Aorta (tissue), 5 donors: ENCODE measurements around the gene NEO1. TPM values are rescaled to one million over a fixed set of nuclear protein-coding genes. Genes with fewer than 3 reads are reported as not detected.
"Not testable (repeated sequence)": the region's sequence is repeated elsewhere in the genome, so short reads cannot be mapped to it uniquely, and the experiment has no call there.

Source experiments
- ATAC-seq: fragments of 200-7000 bp; cut with Tn5 transposase; one replicate; pipeline ENCODE4 v1.9.1; 2022; ENCODE audit warnings: moderate library complexity; ENCODE audit not compliant: low FRiP score
- DNase-seq, 2 donors: peaks; one replicate each; pipeline ENCODE4 v3.0.0-alpha.2; 2020
- H3K27ac ChIP-seq, 2 donors: one replicate each; pipeline ENCODE4 v1.5.1; 2013; ENCODE audit warnings: low read length in 2 of 2, mild to moderate bottlenecking in 2 of 2, moderate library complexity in 2 of 2, control low read depth in 1 of 2, inconsistent platforms in 1 of 2, low read depth in 1 of 2
- H3K27me3 ChIP-seq, 2 donors: one replicate each; pipeline ENCODE4 v1.6.1; 2013; ENCODE audit warnings: control low read depth in 1 of 2, low read length in 1 of 2, mild to moderate bottlenecking in 1 of 2, moderate library complexity in 1 of 2; ENCODE audit not compliant: insufficient read depth in 2 of 2, control insufficient read depth in 1 of 2
- H3K36me3 ChIP-seq, 2 donors: one replicate each; pipeline ENCODE4 v1.6.1; 2013; ENCODE audit warnings: control low read depth in 1 of 2, low read length in 1 of 2, mild to moderate bottlenecking in 1 of 2; ENCODE audit not compliant: insufficient read depth in 2 of 2, control insufficient read depth in 1 of 2
- H3K4me1 ChIP-seq, 2 donors: one replicate each; pipeline ENCODE4 v1.6.1; 2013; ENCODE audit warnings: low read length in 2 of 2, control low read depth in 1 of 2, mild to moderate bottlenecking in 1 of 2, moderate library complexity in 1 of 2; ENCODE audit not compliant: insufficient read depth in 2 of 2, control insufficient read depth in 1 of 2
- H3K4me3 ChIP-seq, 2 donors: one replicate each; pipeline ENCODE4 v1.5.1; 2013; ENCODE audit warnings: low read length in 2 of 2, control low read depth in 1 of 2, mild to moderate bottlenecking in 1 of 2
- H3K9me3 ChIP-seq: one replicate; pipeline ENCODE4 v1.6.1; 2013; ENCODE audit warnings: mild to moderate bottlenecking, low read length; ENCODE audit not compliant: control insufficient read depth
- WGBS, 2 donors: extraction: QIAGEN DNeasy Blood & Tissue Kit; methylation state at CpG; one replicate each; pipeline ENCODE4 v1.1.7; 2013; 5-methylcytosine and 5-hydroxymethylcytosine counted together
- intact Hi-C, 2 donors: fragments of 100-400 bp; cut with DNase I; formaldehyde crosslinking; loops; one replicate each; pipeline versions ENCODE4 v1.14.2 to v1.15.0; 2022
- polyA plus RNA-seq, 2 donors: library from polyadenylated mRNA; stranded (reverse); fragments of 200-250 nt; gene quantifications; one replicate each; pipeline ENCODE4 v1.2.3, GENCODE V29; 2013
- total RNA-seq, 2 donors: library from RNA; stranded (reverse); fragmentation: NEBNext Ultra II Directional; extraction: Animal tissue kit (Norgen Biotek cat#: 25700); gene quantifications; one replicate each; pipeline ENCODE4 v1.2.1, GENCODE V29; 2021
- donor health status: healthy with polysubstance abuse.
- donor health status: Bipolar disorder and iron deficiency.
- donor health status: DM: no; HTN: no; CAD: no.
- donor health status: DM: no; HTN: no; CAD: no.
- donor health status: DM: yes; HTN: yes; CAD: no.

Gene NEO1
- total and polyA plus RNA-seq, 4 donors, result 11.3 to 46.7 (median 24.7) TPM

GRCh38 chr15:73210630-73211029 lies 158.4 kb downstream of the NEO1 start:
- intact Hi-C loops, result no loop called here
- H3K4me3 ChIP-seq, result no peak overlapping the region
- ATAC-seq (no peak), DNase-seq (no peak)
- H3K4me1 ChIP-seq, result no peaks in the 10 kb centered on the region
- no peak overlapping the region for H3K27ac ChIP-seq
- 91 to 95% methylated on average over 2 of the region's 2 CpGs for WGBS, 2 donors
- H3K9me3 ChIP-seq, result no peaks in the 10 kb centered on the region
- no peaks in the 10 kb centered on the region for H3K27me3 ChIP-seq
- peaks cover 0 to under 1% of the 10 kb centered on the region in 2 donors for H3K36me3 ChIP-seq

- Histone ChIP-seq H3K4me1 (no peaks in the 10 kb centered on the region), H3K9me3 (no peaks in the 10 kb centered on the region), H3K27ac (peak overlapping the region in 1 of 2 donors; percentile 43), H3K36me3 (no peaks in the 10 kb centered on the region), H3K27me3 (no peaks in the 10 kb centered on the region), H3K4me3 (no peak overlapping the region)
- WGBS, 2 donors, result 0 to 6% methylated on average over 1 of the region's 1 CpG
- intact Hi-C loops, result no loop called here
- DNase-seq (no peak), ATAC-seq (no peak)
Observed at GRCh38 chr15:73212424-73212823, 160.2 kb downstream of the NEO1 start.

GRCh38 chr15:73221450-73221849 lies 169.2 kb downstream of the NEO1 start:
- H3K4me1 ChIP-seq, H3K27me3 ChIP-seq, H3K4me3 ChIP-seq, H3K27ac ChIP-seq, DNase-seq, H3K9me3 ChIP-seq, intact Hi-C loops, H3K36me3 ChIP-seq, ATAC-seq: not testable (repeated sequence)
- WGBS, 2 donors, result 95 to 96% methylated on average over 11 of the region's 11 CpGs

GRCh38 chr15:73225358-73226015 lies 173.2 kb downstream of the NEO1 start:
- DNase-seq (no peak), ATAC-seq (no peak)
- Histone ChIP-seq H3K27ac (peak overlapping the region in 1 of 2 donors; percentile 65), H3K9me3 (no peaks in the 10 kb centered on the region), H3K36me3 (no peaks in the 10 kb centered on the region), H3K4me1 (peaks cover 0 to 4% of the 10 kb centered on the region in 2 donors), H3K4me3 (no peak overlapping the region), H3K27me3 (no peaks in the 10 kb centered on the region)
- 50 to 51% methylated on average over 13 of the region's 13 CpGs for WGBS, 2 donors
- intact Hi-C loops, result no loop called here

- ATAC-seq (peak; percentile 44), DNase-seq (no peak)
- Histone ChIP-seq H3K36me3 (no peaks in the 10 kb centered on the region), H3K9me3 (no peaks in the 10 kb centered on the region), H3K4me3 (no peak overlapping the region), H3K4me1 (peaks cover 0 to 4% of the 10 kb centered on the region in 2 donors), H3K27ac (peak overlapping the region; percentile 11 to 65), H3K27me3 (no peaks in the 10 kb centered on the region)
- intact Hi-C loops, result no loop called here
- WGBS, 2 donors, result 20 to 24% methylated on average over 9 of the region's 9 CpGs
Observed at GRCh38 chr15:73226093-73226814, 174.0 kb downstream of the NEO1 start.

GRCh38 chr15:73227433-73228056 lies 175.3 kb downstream of the NEO1 start:
- no peak for ATAC-seq
- no peak overlapping the region for H3K27ac ChIP-seq

GRCh38 chr15:73228128-73228646 lies 175.9 kb downstream of the NEO1 start:
- Histone ChIP-seq H3K4me1 (peaks cover 0 to 4% of the 10 kb centered on the region in 2 donors), H3K9me3 (no peaks in the 10 kb centered on the region), H3K36me3 (no peaks in the 10 kb centered on the region), H3K27ac (no peak overlapping the region), H3K27me3 (no peaks in the 10 kb centered on the region), H3K4me3 (no peak overlapping the region)
- WGBS, 2 donors, result 96 to 97% methylated on average over 1 of the region's 1 CpG
- DNase-seq, result no peak
- no peak for ATAC-seq
- intact Hi-C loops, result no loop called here

More at GRCh38 chr15:73227433-73228056, 175.3 kb downstream of the NEO1 start:
- WGBS, 2 donors, result 58 to 68% methylated on average over 6 of the region's 6 CpGs
- DNase-seq, result no peak
- intact Hi-C loops, result no loop called here
- Histone ChIP-seq H3K9me3 (no peaks in the 10 kb centered on the region), H3K27me3 (no peaks in the 10 kb centered on the region), H3K36me3 (no peaks in the 10 kb centered on the region), H3K4me1 (peaks cover 0 to 4% of the 10 kb centered on the region in 2 donors), H3K4me3 (no peak overlapping the region)

GRCh38 chr15:73231661-73232419 lies 179.6 kb downstream of the NEO1 start:
- Histone ChIP-seq H3K9me3 (no peaks in the 10 kb centered on the region), H3K36me3 (no peaks in the 10 kb centered on the region), H3K27me3 (no peaks in the 10 kb centered on the region), H3K4me3 (no peak overlapping the region), H3K4me1 (peaks cover 0 to 4% of the 10 kb centered on the region in 2 donors), H3K27ac (no peak overlapping the region)
- ATAC-seq (no peak), DNase-seq (no peak)
- intact Hi-C loops, result loop anchor here in 1 of 2 donors (10.0 kb wide), 1 partner anchor 97 kb away; no protein-coding TSS in a partner anchor
- WGBS, 2 donors, result 34 to 60% methylated on average over 2 of the region's 2 CpGs
